ENCODE results near the gene ARRB2. TPM values are rescaled to one million over a fixed set of nuclear protein-coding genes. Genes with fewer than 3 reads are reported as not detected.
"Not testable (repeated sequence)": the region's sequence is repeated elsewhere in the genome, so short reads cannot be mapped to it uniquely, and the experiment has no call there.

ARRB2 gene
- total and polyA plus RNA-seq, 5 donors: 17.0 to 35.1 (median 21.7) TPM

- no peak overlapping the region for H3K4me3 ChIP-seq (ENCODE audit: low read length)
- 78% methylated on average over 1 of the region's 1 CpG for WGBS
- no peaks in the 10 kb centered on the region for H3K27me3 ChIP-seq (ENCODE audit: control insufficient read depth, insufficient read depth)
- H3K9me3 ChIP-seq (ENCODE audit: control insufficient read depth, low read length): no peaks in the 10 kb centered on the region
- no peak for ATAC-seq
- intact Hi-C loops (cut with DNase I): no loop called here
- no peak overlapping the region for H3K27ac ChIP-seq (ENCODE audit: low read length)
- DNase-seq: no peak
- H3K4me1 ChIP-seq (ENCODE audit: control insufficient read depth, insufficient read depth, low read length): peaks cover 2% of the 10 kb centered on the region
These were observed 9.3 kb upstream of the ARRB2 start for GRCh38 chr17:4701116-4701515.

- Histone ChIP-seq H3K9me3 (ENCODE audit: control insufficient read depth, low read length) (no peaks in the 10 kb centered on the region), H3K4me1 (ENCODE audit: control insufficient read depth, insufficient read depth, low read length) (peaks cover 2% of the 10 kb centered on the region), H3K27me3 (ENCODE audit: control insufficient read depth, insufficient read depth) (no peaks in the 10 kb centered on the region), H3K4me3 (ENCODE audit: low read length) (peak overlapping the region; percentile 74), H3K27ac (ENCODE audit: low read length) (no peak overlapping the region)
- 5% methylated on average over 15 of the region's 15 CpGs for WGBS
- DNase-seq (no peak), ATAC-seq (no peak)
- intact Hi-C loops (cut with DNase I): no loop called here
These were observed 7.1 kb upstream of the ARRB2 start for GRCh38 chr17:4703330-4703691.

GRCh38 chr17:4704574-4704907 lies 5.9 kb upstream of the ARRB2 start:
- H3K27me3 ChIP-seq (ENCODE audit: control insufficient read depth, insufficient read depth); H3K27ac ChIP-seq (ENCODE audit: low read length); ATAC-seq; H3K9me3 ChIP-seq (ENCODE audit: control insufficient read depth, low read length); DNase-seq; H3K4me1 ChIP-seq (ENCODE audit: control insufficient read depth, insufficient read depth, low read length); intact Hi-C loops (cut with DNase I): not testable (repeated sequence)
- 53% methylated on average over 14 of the region's 14 CpGs for WGBS
- H3K4me3 ChIP-seq (ENCODE audit: low read length): peak overlapping the region; percentile 74

- WGBS: 95% methylated on average over 15 of the region's 15 CpGs
- Histone ChIP-seq H3K4me3 (ENCODE audit: low read length) (no peak overlapping the region), H3K27me3 (ENCODE audit: control insufficient read depth, insufficient read depth) (no peaks in the 10 kb centered on the region), H3K9me3 (ENCODE audit: control insufficient read depth, low read length) (no peaks in the 10 kb centered on the region), H3K27ac (ENCODE audit: low read length) (no peak overlapping the region), H3K4me1 (ENCODE audit: control insufficient read depth, insufficient read depth, low read length) (peaks cover 2% of the 10 kb centered on the region)
- intact Hi-C loops (cut with DNase I): no loop called here
- ATAC-seq: no peak
- no peak for DNase-seq
These were observed 5.4 kb upstream of the ARRB2 start for GRCh38 chr17:4704991-4705390.

GRCh38 chr17:4706121-4706520 lies 4.3 kb upstream of the ARRB2 start:
- intact Hi-C loops (cut with DNase I): no loop called here
- no peaks in the 10 kb centered on the region for H3K9me3 ChIP-seq (ENCODE audit: control insufficient read depth, low read length)
- no peak overlapping the region for H3K27ac ChIP-seq (ENCODE audit: low read length)
- ATAC-seq: no peak
- H3K4me1 ChIP-seq (ENCODE audit: control insufficient read depth, insufficient read depth, low read length): peaks cover 2% of the 10 kb centered on the region
- H3K4me3 ChIP-seq (ENCODE audit: low read length): no peak overlapping the region
- no peak for DNase-seq
- H3K27me3 ChIP-seq (ENCODE audit: control insufficient read depth, insufficient read depth): no peaks in the 10 kb centered on the region
- 76% methylated on average over 7 of the region's 7 CpGs for WGBS

GRCh38 chr17:4708436-4708835 lies 2.0 kb upstream of the ARRB2 start:
- ATAC-seq (no peak), DNase-seq (no peak)
- Histone ChIP-seq H3K4me1 (ENCODE audit: control insufficient read depth, insufficient read depth, low read length) (no peaks in the 10 kb centered on the region), H3K27me3 (ENCODE audit: control insufficient read depth, insufficient read depth) (no peaks in the 10 kb centered on the region), H3K9me3 (ENCODE audit: control insufficient read depth, low read length) (no peaks in the 10 kb centered on the region), H3K27ac (ENCODE audit: low read length) (no peak overlapping the region), H3K4me3 (ENCODE audit: low read length) (no peak overlapping the region)
- WGBS: 77% methylated on average over 8 of the region's 8 CpGs
- intact Hi-C loops (cut with DNase I): no loop called here

GRCh38 chr17:4710693-4711634 lies 532 bp downstream of the ARRB2 start:
- H3K9me3 ChIP-seq (ENCODE audit: control insufficient read depth, low read length): no peaks in the 10 kb centered on the region
- intact Hi-C loops (cut with DNase I): no loop called here
- ATAC-seq: peak; percentile 4 to 12
- peak overlapping the region; percentile 58 for H3K4me3 ChIP-seq (ENCODE audit: low read length)
- H3K27me3 ChIP-seq (ENCODE audit: control insufficient read depth, insufficient read depth): no peaks in the 10 kb centered on the region
- H3K27ac ChIP-seq (ENCODE audit: low read length): no peak overlapping the region
- 9% methylated on average over 57 of the region's 57 CpGs for WGBS
- DNase-seq: peak in 2 of 3 donors; percentile 47 to 62
- H3K4me1 ChIP-seq (ENCODE audit: control insufficient read depth, insufficient read depth, low read length): no peaks in the 10 kb centered on the region

GRCh38 chr17:4711661-4712181 lies 1.3 kb downstream of the ARRB2 start:
- Histone ChIP-seq H3K9me3 (ENCODE audit: control insufficient read depth, low read length) (no peaks in the 10 kb centered on the region), H3K27me3 (ENCODE audit: control insufficient read depth, insufficient read depth) (no peaks in the 10 kb centered on the region), H3K4me1 (ENCODE audit: control insufficient read depth, insufficient read depth, low read length) (no peaks in the 10 kb centered on the region), H3K27ac (ENCODE audit: low read length) (no peak overlapping the region), H3K4me3 (ENCODE audit: low read length) (no peak overlapping the region)
- intact Hi-C loops (cut with DNase I): no loop called here
- ATAC-seq: no peak
- 53% methylated on average over 6 of the region's 6 CpGs for WGBS
- peak in 1 of 3 donors; percentile 64 for DNase-seq

- H3K4me3 ChIP-seq (ENCODE audit: low read length): no peak overlapping the region
- H3K27me3 ChIP-seq (ENCODE audit: control insufficient read depth, insufficient read depth): no peaks in the 10 kb centered on the region
- intact Hi-C loops (cut with DNase I): no loop called here
- no peaks in the 10 kb centered on the region for H3K4me1 ChIP-seq (ENCODE audit: control insufficient read depth, insufficient read depth, low read length)
- no peaks in the 10 kb centered on the region for H3K9me3 ChIP-seq (ENCODE audit: control insufficient read depth, low read length)
- DNase-seq: no peak
- H3K27ac ChIP-seq (ENCODE audit: low read length): no peak overlapping the region
- no peak for ATAC-seq
- 79% methylated on average over 3 of the region's 3 CpGs for WGBS
These were observed 2.1 kb downstream of the ARRB2 start for GRCh38 chr17:4712526-4712925.

- ATAC-seq; intact Hi-C loops (cut with DNase I): not testable (repeated sequence)
These were observed 4.1 kb downstream of the ARRB2 start for GRCh38 chr17:4714340-4715062.

GRCh38 chr17:4715063-4715744 lies 4.8 kb downstream of the ARRB2 start:
- Histone ChIP-seq H3K4me3 (ENCODE audit: low read length) (no peak overlapping the region), H3K9me3 (ENCODE audit: control insufficient read depth, low read length) (no peaks in the 10 kb centered on the region), H3K27me3 (ENCODE audit: control insufficient read depth, insufficient read depth) (no peaks in the 10 kb centered on the region), H3K4me1 (ENCODE audit: control insufficient read depth, insufficient read depth, low read length) (no peaks in the 10 kb centered on the region), H3K27ac (ENCODE audit: low read length) (no peak overlapping the region)
- ATAC-seq (no peak), DNase-seq (peak in 1 of 3 donors; percentile 39)
- 67% methylated on average over 11 of the region's 11 CpGs for WGBS
- intact Hi-C loops (cut with DNase I): no loop called here

More at GRCh38 chr17:4714340-4715062, 4.1 kb downstream of the ARRB2 start:
- not testable (repeated sequence) for DNase-seq; H3K4me1 ChIP-seq (ENCODE audit: control insufficient read depth, insufficient read depth, low read length); H3K27me3 ChIP-seq (ENCODE audit: control insufficient read depth, insufficient read depth); H3K4me3 ChIP-seq (ENCODE audit: low read length); H3K9me3 ChIP-seq (ENCODE audit: control insufficient read depth, low read length); H3K27ac ChIP-seq (ENCODE audit: low read length)
- 80% methylated on average over 10 of the region's 15 CpGs for WGBS
